HCT116 (cell line): ENCODE data around the gene KRTAP5-5. TPM values are rescaled to one million over a fixed set of nuclear protein-coding genes. Genes with fewer than 3 reads are reported as not detected.

Source experiments
- ATAC-seq: fragments of 200-7000 bp; cut with Tn5 transposase; 2 replicates; pipeline ENCODE4 v1.9.1; 2020; ENCODE audit warnings: mild to moderate bottlenecking, moderate library complexity
- BruUV-seq: library from RNA; stranded (reverse); fragments of 400-500 nt; replicated peaks from 2 replicates; lab custom pipeline; 2021; lab: Mats Ljungman, UMichigan
- CTCF ChIA-PET: fragments of 300-600 bp; sonication (Branson Sonifier 250); formaldehyde crosslinking; loops from one replicate; lab custom pipeline; 2021; ENCODE audit warnings: antibody characterized with exemption; lab: Charles Lee
- POLR2A ChIA-PET: fragments of 300-600, 350-600 bp; sonication (Branson Sonifier 250); formaldehyde crosslinking; loops from one replicate; lab custom pipeline; 2021; ENCODE audit warnings: antibody characterized with exemption; lab: Charles Lee
- RAD21 ChIA-PET, 2 experiments: fragments of 300-600 bp; sonication (Branson Sonifier 250); formaldehyde crosslinking; loops; one replicate each; lab custom pipeline; 2023; ENCODE audit warnings: low total read pairs in 2 of 2; ENCODE audit not compliant: uncharacterized antibody in 2 of 2, unreplicated experiment in 2 of 2, low non-redundant PET in 1 of 2; lab: Charles Lee
- DNase-seq: peaks from one replicate; pipeline ENCODE4 v3.0.0-alpha.2; 2010; ENCODE audit warnings: low read depth, low spot score
- H2AFZ ChIP-seq: fragments of 200-600 bp; shearing (Covaris generic), sonication (generic); 2 replicates; pipeline ENCODE4 v1.6.1; 2017; ENCODE audit warnings: low read depth, mixed run types, mixed read lengths, antibody characterized with exemption, low read length; ENCODE audit not compliant: poor library complexity, severe bottlenecking
- H3K27ac ChIP-seq: 2 replicates; pipeline ENCODE4 v1.5.1; 2012; ENCODE audit warnings: low read depth, low read length
- H3K27me3 ChIP-seq: fragments of 200-600 bp; sonication (generic); 2 replicates; pipeline ENCODE4 v1.6.1; 2016; ENCODE audit warnings: mixed run types, low read length, mixed read lengths; ENCODE audit not compliant: insufficient read depth
- H3K36me3 ChIP-seq, 2 experiments: fragments of 200-500 bp in 1 of 2; fragments of 200-600 bp in 1 of 2; sonication (Bioruptor generic) in 1 of 2; sonication (generic) in 1 of 2; 2 replicates each; pipeline versions ENCODE4 v1.5.1 to v1.6.1; 2014 to 2016; ENCODE audit warnings: low read length in 2 of 2, inconsistent platforms in 1 of 2, mixed read lengths in 1 of 2, mixed run types in 1 of 2; ENCODE audit not compliant: insufficient read depth in 2 of 2, control insufficient read depth in 1 of 2
- H3K4me1 ChIP-seq, 2 experiments: fragments of 200-600 bp in 1 of 2; sonication (generic) in 1 of 2; 2 replicates each; pipeline versions ENCODE4 v1.5.1 to v1.6.1; 2012 to 2017; ENCODE audit warnings: low read length in 2 of 2, inconsistent platforms in 1 of 2, mild to moderate bottlenecking in 1 of 2, mixed read lengths in 1 of 2, mixed run types in 1 of 2, moderate library complexity in 1 of 2; ENCODE audit not compliant: insufficient read depth in 2 of 2, control insufficient read depth in 1 of 2
- H3K4me2 ChIP-seq: fragments of 200-600 bp; sonication (generic); 2 replicates; pipeline ENCODE4 v1.6.1; 2017; ENCODE audit warnings: mixed run types, low read length, mixed read lengths
- H3K4me3 ChIP-seq, 2 experiments: fragments of 200-600 bp in 1 of 2; sonication (generic) in 1 of 2; replicated peaks in 1 of 2; 2 replicates each; pipeline ENCODE4 v1.5.1; 2011 to 2016; ENCODE audit warnings: low read length in 2 of 2, control low read depth in 1 of 2, low read depth in 1 of 2, mild to moderate bottlenecking in 1 of 2, mixed read lengths in 1 of 2, mixed run types in 1 of 2
- H3K79me2 ChIP-seq: fragments of 200-600 bp; sonication (generic); 2 replicates; pipeline ENCODE4 v1.6.1; 2017; ENCODE audit warnings: mild to moderate bottlenecking, mixed run types, low read length, moderate library complexity, mixed read lengths; ENCODE audit not compliant: insufficient read depth
- H3K9ac ChIP-seq: fragments of 200-600 bp; sonication (generic); 2 replicates; pipeline ENCODE4 v1.6.1; 2016; ENCODE audit warnings: low read length, mixed read lengths
- H3K9me2 ChIP-seq: fragments of 200-600 bp; sonication (generic), shearing (Covaris generic); 2 replicates; pipeline ENCODE4 v1.6.1; 2017; ENCODE audit warnings: mixed run types, mild to moderate bottlenecking, moderate library complexity; ENCODE audit not compliant: insufficient read depth
- H3K9me3 ChIP-seq, 2 experiments: fragments of 200-500 bp in 1 of 2; fragments of 200-600 bp in 1 of 2; sonication (Bioruptor generic) in 1 of 2; sonication (generic) in 1 of 2; 2 replicates each; pipeline ENCODE4 v1.6.1; 2014 to 2017; ENCODE audit warnings: low read length in 2 of 2, mixed read lengths in 2 of 2, inconsistent platforms in 1 of 2, low read depth in 1 of 2, mild to moderate bottlenecking in 1 of 2, mixed run types in 1 of 2, moderate library complexity in 1 of 2; ENCODE audit not compliant: control insufficient read depth in 1 of 2, insufficient read depth in 1 of 2
- H4K20me1 ChIP-seq: fragments of 200-600 bp; sonication (generic), shearing (Covaris generic); 2 replicates; pipeline ENCODE4 v1.6.1; 2017; ENCODE audit warnings: mixed run types, mild to moderate bottlenecking, moderate library complexity; ENCODE audit not compliant: insufficient read depth
- CBX3 ChIP-seq: IDR thresholded peaks from 2 replicates; pipeline ENCODE4 v1.6.1; 2012; ENCODE audit warnings: low read depth
- CEBPB ChIP-seq: IDR thresholded peaks from 2 replicates; pipeline ENCODE4 v1.6.1; 2012; ENCODE audit warnings: low read depth
- EGR1 ChIP-seq: IDR thresholded peaks from 2 replicates; pipeline ENCODE4 v1.6.1; 2012; ENCODE audit warnings: low read depth
- ELF1 ChIP-seq: IDR thresholded peaks from 2 replicates; pipeline ENCODE4 v1.6.1; 2012; ENCODE audit warnings: low read depth, borderline replicate concordance
- EZH2 ChIP-seq: fragments of 200-600 bp; sonication (generic); IDR thresholded peaks from 2 replicates; pipeline ENCODE4 v1.6.1; 2017; ENCODE audit warnings: antibody characterized with exemption, mixed run types
- EZH2phosphoT487 ChIP-seq: fragments of 200-600 bp; IDR thresholded peaks from 2 replicates; pipeline ENCODE4 v1.6.1; 2018; ENCODE audit warnings: antibody characterized with exemption, borderline replicate concordance
- FOSL1 ChIP-seq: IDR thresholded peaks from 2 replicates; pipeline ENCODE4 v1.6.1; 2012; ENCODE audit warnings: low read depth
- JUND ChIP-seq: IDR thresholded peaks from 2 replicates; pipeline ENCODE4 v1.6.1; 2012
- POLR2A ChIP-seq: IDR thresholded peaks from 2 replicates; pipeline ENCODE4 v1.7.0; 2011; ENCODE audit warnings: borderline replicate concordance; ENCODE audit not compliant: insufficient read depth, insufficient read length; ENCODE audit errors: extremely low read depth
- RAD21 ChIP-seq: IDR thresholded peaks from 2 replicates; pipeline ENCODE4 v1.6.1; 2012; ENCODE audit warnings: low read depth, mild to moderate bottlenecking
- SIN3A ChIP-seq: IDR thresholded peaks from 2 replicates; pipeline ENCODE4 v1.6.1; 2012; ENCODE audit warnings: low read depth
- SP1 ChIP-seq: IDR thresholded peaks from 2 replicates; pipeline ENCODE4 v1.6.1; 2012; ENCODE audit warnings: low read depth
- SRF ChIP-seq: IDR thresholded peaks from 2 replicates; pipeline ENCODE4 v1.6.1; 2012; ENCODE audit warnings: low read depth
- TCF7L2 ChIP-seq: IDR thresholded peaks from 2 replicates; pipeline ENCODE4 v1.7.0; 2011; ENCODE audit warnings: borderline replicate concordance, inconsistent platforms; ENCODE audit not compliant: insufficient read depth, insufficient read length; ENCODE audit errors: extremely low read depth
- ZFX ChIP-seq: fragments of 450-650 bp; IDR thresholded peaks from 2 replicates; pipeline ENCODE4 v1.6.1; 2017
- intact Hi-C: fragments of 100-400 bp; cut with micrococcal nuclease; formaldehyde crosslinking; loops from 2 replicates; pipeline ENCODE4 v1.10.0; 2022
- total RNA-seq: library from RNA; stranded (reverse); gene quantifications from one replicate; pipeline ENCODE4 v1.2.1, GENCODE V29; 2021; ENCODE audit not compliant: unreplicated experiment
- TF ChIP-seq, protein P1 (sequence below): IDR thresholded peaks from 2 replicates; pipeline ENCODE4 v1.6.1; 2012; ENCODE audit warnings: low read depth
- TF ChIP-seq, protein P2 (sequence below): IDR thresholded peaks from 2 replicates; pipeline ENCODE4 v1.6.1; 2012
- TF ChIP-seq, protein P3 (sequence below): IDR thresholded peaks from 2 replicates; pipeline ENCODE4 v1.6.1; 2012

KRTAP5-5 gene
- total RNA-seq, 1 experiment from 2014 or later: not detected

DNA sequence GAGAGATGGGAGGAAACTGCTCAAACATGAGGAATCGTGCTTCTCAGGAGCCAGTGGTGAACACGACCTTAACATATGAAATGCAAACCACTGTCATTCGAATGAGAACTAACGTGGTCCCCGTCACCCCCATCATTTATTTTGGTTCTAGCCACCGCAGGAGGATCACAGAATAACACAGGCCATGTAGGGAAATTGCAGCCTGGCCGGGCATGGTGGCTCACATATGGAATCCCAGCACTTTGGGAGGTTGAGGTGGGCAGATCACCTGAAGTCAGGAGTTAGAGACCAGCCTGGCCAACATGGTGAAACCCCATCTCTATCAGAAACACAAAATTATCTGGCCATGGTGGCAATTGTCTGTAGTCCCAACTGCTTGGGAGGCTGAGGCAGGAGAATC, 27.1 kb downstream of the KRTAP5-5 start:
- DNase-seq (no peak), ATAC-seq (no peak)
- Histone ChIP-seq H3K4me2 (no peak overlapping the region), H3K4me3 (no peak overlapping the region), H2AFZ (no peak overlapping the region), H3K9ac (no peak overlapping the region), H4K20me1 (no peaks in the 10 kb centered on the region), H3K36me3 (no peaks in the 10 kb centered on the region), H3K79me2 (no peaks in the 10 kb centered on the region), H3K4me1 (peaks cover 0 to 7% of the 10 kb centered on the region in 2 experiments; a peak in 3 of 4 replicates), H3K27me3 (no peaks in the 10 kb centered on the region), H3K27ac (no peak overlapping the region), H3K9me2 (no peaks in the 10 kb centered on the region), H3K9me3 (no peaks in the 10 kb centered on the region)
- ChIA-PET RAD21 (no interaction called here), POLR2A (no interaction called here), CTCF (no interaction called here)
- no TSS peak for BruUV-seq
- intact Hi-C loops: no loop called here
- no peak for TF ChIP-seq JUND
- no peak for TF ChIP-seq CEBPB
- no peak for TF ChIP-seq SRF
- TF ChIP-seq TCF7L2: no peak
- TF ChIP-seq, protein P1, sequence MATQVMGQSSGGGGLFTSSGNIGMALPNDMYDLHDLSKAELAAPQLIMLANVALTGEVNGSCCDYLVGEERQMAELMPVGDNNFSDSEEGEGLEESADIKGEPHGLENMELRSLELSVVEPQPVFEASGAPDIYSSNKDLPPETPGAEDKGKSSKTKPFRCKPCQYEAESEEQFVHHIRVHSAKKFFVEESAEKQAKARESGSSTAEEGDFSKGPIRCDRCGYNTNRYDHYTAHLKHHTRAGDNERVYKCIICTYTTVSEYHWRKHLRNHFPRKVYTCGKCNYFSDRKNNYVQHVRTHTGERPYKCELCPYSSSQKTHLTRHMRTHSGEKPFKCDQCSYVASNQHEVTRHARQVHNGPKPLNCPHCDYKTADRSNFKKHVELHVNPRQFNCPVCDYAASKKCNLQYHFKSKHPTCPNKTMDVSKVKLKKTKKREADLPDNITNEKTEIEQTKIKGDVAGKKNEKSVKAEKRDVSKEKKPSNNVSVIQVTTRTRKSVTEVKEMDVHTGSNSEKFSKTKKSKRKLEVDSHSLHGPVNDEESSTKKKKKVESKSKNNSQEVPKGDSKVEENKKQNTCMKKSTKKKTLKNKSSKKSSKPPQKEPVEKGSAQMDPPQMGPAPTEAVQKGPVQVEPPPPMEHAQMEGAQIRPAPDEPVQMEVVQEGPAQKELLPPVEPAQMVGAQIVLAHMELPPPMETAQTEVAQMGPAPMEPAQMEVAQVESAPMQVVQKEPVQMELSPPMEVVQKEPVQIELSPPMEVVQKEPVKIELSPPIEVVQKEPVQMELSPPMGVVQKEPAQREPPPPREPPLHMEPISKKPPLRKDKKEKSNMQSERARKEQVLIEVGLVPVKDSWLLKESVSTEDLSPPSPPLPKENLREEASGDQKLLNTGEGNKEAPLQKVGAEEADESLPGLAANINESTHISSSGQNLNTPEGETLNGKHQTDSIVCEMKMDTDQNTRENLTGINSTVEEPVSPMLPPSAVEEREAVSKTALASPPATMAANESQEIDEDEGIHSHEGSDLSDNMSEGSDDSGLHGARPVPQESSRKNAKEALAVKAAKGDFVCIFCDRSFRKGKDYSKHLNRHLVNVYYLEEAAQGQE: no peak
- TF ChIP-seq EZH2phosphoT487: no peak
- TF ChIP-seq, protein P2, sequence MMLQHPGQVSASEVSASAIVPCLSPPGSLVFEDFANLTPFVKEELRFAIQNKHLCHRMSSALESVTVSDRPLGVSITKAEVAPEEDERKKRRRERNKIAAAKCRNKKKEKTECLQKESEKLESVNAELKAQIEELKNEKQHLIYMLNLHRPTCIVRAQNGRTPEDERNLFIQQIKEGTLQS: no peak
- TF ChIP-seq, protein P3, sequence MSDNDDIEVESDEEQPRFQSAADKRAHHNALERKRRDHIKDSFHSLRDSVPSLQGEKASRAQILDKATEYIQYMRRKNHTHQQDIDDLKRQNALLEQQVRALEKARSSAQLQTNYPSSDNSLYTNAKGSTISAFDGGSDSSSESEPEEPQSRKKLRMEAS: no peak
- no peak for TF ChIP-seq ELF1
- TF ChIP-seq RAD21: no peak
- TF ChIP-seq EZH2: no peak
- TF ChIP-seq SIN3A: no peak
- TF ChIP-seq SP1: no peak
- no peak for TF ChIP-seq CBX3
- no peak for TF ChIP-seq FOSL1
- no peak for TF ChIP-seq ZFX
- no peak for TF ChIP-seq EGR1
- no peak for TF ChIP-seq POLR2A
